Trophoblast cell (in vitro differentiated cells and primary cell): ENCODE data around the gene TNNI2.

Experiments
- DNase-seq, 2 donors: peaks; one replicate each; pipeline ENCODE4 v3.0.0-alpha.2; 2016
- H2AFZ ChIP-seq: 2 replicates; pipeline ENCODE4 v1.6.1; 2013; ENCODE audit warnings: low read length, moderate library complexity, mild to moderate bottlenecking; ENCODE audit not compliant: insufficient read depth, poor library complexity
- H2AK5ac ChIP-seq: 2 replicates; pipeline ENCODE4 v1.6.1; 2013; ENCODE audit warnings: mild to moderate bottlenecking, low read length
- H2BK120ac ChIP-seq: 2 replicates; pipeline ENCODE4 v1.6.1; 2013; ENCODE audit warnings: low read length, mild to moderate bottlenecking, moderate library complexity; ENCODE audit not compliant: insufficient read depth, poor library complexity
- H2BK12ac ChIP-seq: 2 replicates; pipeline ENCODE4 v1.6.1; 2013; ENCODE audit warnings: mild to moderate bottlenecking, low read length, moderate library complexity
- H2BK5ac ChIP-seq: 2 replicates; pipeline ENCODE4 v1.6.1; 2013; ENCODE audit warnings: low read length, low read depth, moderate library complexity, mild to moderate bottlenecking; ENCODE audit not compliant: poor library complexity
- H3K14ac ChIP-seq: 2 replicates; pipeline ENCODE4 v1.6.1; 2013; ENCODE audit warnings: mild to moderate bottlenecking, low read length
- H3K18ac ChIP-seq: 2 replicates; pipeline ENCODE4 v1.6.1; 2013; ENCODE audit warnings: mild to moderate bottlenecking, low read length
- H3K23ac ChIP-seq: 2 replicates; pipeline ENCODE4 v1.6.1; 2013; ENCODE audit warnings: low read length
- H3K27ac ChIP-seq: 2 replicates; pipeline ENCODE4 v1.5.1; 2013; ENCODE audit warnings: low read depth, mild to moderate bottlenecking, inconsistent platforms, low read length, moderate library complexity
- H3K27me3 ChIP-seq: 2 replicates; pipeline ENCODE4 v1.6.1; 2013; ENCODE audit warnings: inconsistent platforms, mild to moderate bottlenecking, low read length, moderate library complexity; ENCODE audit not compliant: insufficient read depth
- H3K36me3 ChIP-seq, 2 experiments: 1 replicate in 1 of 2; 2 replicates in 1 of 2; pipeline ENCODE4 v1.6.1; 2013; ENCODE audit warnings: low read length in 2 of 2, mild to moderate bottlenecking in 2 of 2, moderate library complexity in 1 of 2; ENCODE audit not compliant: insufficient read depth in 2 of 2, control insufficient read depth in 1 of 2
- H3K4ac ChIP-seq: 2 replicates; pipeline ENCODE4 v1.6.1; 2013; ENCODE audit warnings: low read depth, mild to moderate bottlenecking, low read length, moderate library complexity
- H3K4me1 ChIP-seq, 2 experiments: 1 replicate in 1 of 2; 2 replicates in 1 of 2; pipeline ENCODE4 v1.6.1; 2013; ENCODE audit warnings: low read length in 2 of 2, mild to moderate bottlenecking in 2 of 2, moderate library complexity in 1 of 2; ENCODE audit not compliant: insufficient read depth in 2 of 2, control insufficient read depth in 1 of 2
- H3K4me2 ChIP-seq: 2 replicates; pipeline ENCODE4 v1.6.1; 2013; ENCODE audit warnings: inconsistent platforms, mild to moderate bottlenecking, low read length, moderate library complexity
- H3K4me3 ChIP-seq: 2 replicates; pipeline ENCODE4 v1.5.1; 2013; ENCODE audit warnings: mild to moderate bottlenecking, low read depth, low read length, inconsistent platforms
- H3K79me1 ChIP-seq: one replicate; pipeline ENCODE4 v1.6.1; 2013; ENCODE audit warnings: low read length
- H3K79me2 ChIP-seq: 2 replicates; pipeline ENCODE4 v1.6.1; 2013; ENCODE audit warnings: low read length, mild to moderate bottlenecking; ENCODE audit not compliant: control insufficient read depth, insufficient read depth, poor library complexity
- H3K9ac ChIP-seq: 2 replicates; pipeline ENCODE4 v1.6.1; 2013; ENCODE audit warnings: mild to moderate bottlenecking, low read length
- H3K9me3 ChIP-seq: 2 replicates; pipeline ENCODE4 v1.6.1; 2013; ENCODE audit warnings: low read depth, mild to moderate bottlenecking, control low read depth, inconsistent platforms, low read length; ENCODE audit not compliant: insufficient read depth
- H4K12ac ChIP-seq: 2 replicates; pipeline ENCODE4 v1.6.1; 2013; ENCODE audit warnings: low read depth, mild to moderate bottlenecking, low read length, moderate library complexity
- H4K8ac ChIP-seq: 2 replicates; pipeline ENCODE4 v1.6.1; 2013; ENCODE audit warnings: low read depth, mild to moderate bottlenecking, low read length, moderate library complexity
- H4K91ac ChIP-seq: one replicate; pipeline ENCODE4 v1.6.1; 2013; ENCODE audit warnings: low read depth, mild to moderate bottlenecking, low read length, moderate library complexity
- WGBS: extraction: QIAGEN DNeasy Blood & Tissue Kit; methylation state at CpG from one replicate; pipeline ENCODE4 v1.1.7; 2013; ENCODE audit warnings: missing lambda C conversion rate; ENCODE audit not compliant: insufficient read length, insufficient coverage; ENCODE audit errors: extremely low coverage; 5-methylcytosine and 5-hydroxymethylcytosine counted together

Gene TNNI2

GRCh38 chr11:1815751-1816150 lies 23.0 kb upstream of the TNNI2 start:
- Histone ChIP-seq H3K4me3 (no peak overlapping the region), H3K27me3 (no peaks in the 10 kb centered on the region), H3K9ac (no peak overlapping the region), H3K4ac (no peak overlapping the region), H3K18ac (no peak overlapping the region), H2AFZ (no peak overlapping the region), H3K79me2 (no peaks in the 10 kb centered on the region), H2BK120ac (no peak overlapping the region), H2BK5ac (no peak overlapping the region), H4K8ac (no peak overlapping the region), H3K79me1 (no peaks in the 10 kb centered on the region), H4K91ac (no peak overlapping the region), H3K36me3 (no peaks in the 10 kb centered on the region), H3K4me1 (peaks cover 0 to 8% of the 10 kb centered on the region in 2 experiments), H3K14ac (no peak overlapping the region), H3K23ac (no peak overlapping the region), H2AK5ac (no peak overlapping the region), H3K4me2 (no peak overlapping the region), H3K27ac (no peak overlapping the region), H2BK12ac (no peak overlapping the region), H4K12ac (no peak overlapping the region), H3K9me3 (peaks cover 5% of the 10 kb centered on the region)
- WGBS: no CpG with 5 or more reads among the region's 7 CpGs
- DNase-seq: no peak

GRCh38 chr11:1817000-1817399 lies 21.8 kb upstream of the TNNI2 start:
- Histone ChIP-seq H2AK5ac (no peak overlapping the region), H3K9ac (no peak overlapping the region), H3K27ac (no peak overlapping the region), H3K79me1 (no peaks in the 10 kb centered on the region), H2BK12ac (no peak overlapping the region), H3K4ac (no peak overlapping the region), H3K14ac (no peak overlapping the region), H3K79me2 (no peaks in the 10 kb centered on the region), H3K36me3 (no peaks in the 10 kb centered on the region), H2AFZ (no peak overlapping the region), H2BK5ac (no peak overlapping the region), H3K4me3 (no peak overlapping the region), H4K91ac (no peak overlapping the region), H3K27me3 (no peaks in the 10 kb centered on the region), H4K12ac (no peak overlapping the region), H3K4me1 (peaks cover 0 to 11% of the 10 kb centered on the region in 2 experiments), H3K18ac (no peak overlapping the region), H2BK120ac (no peak overlapping the region), H3K4me2 (no peak overlapping the region), H4K8ac (no peak overlapping the region), H3K23ac (no peak overlapping the region), H3K9me3 (peaks cover 8% of the 10 kb centered on the region)
- DNase-seq: no peak
- no CpG with 5 or more reads among the region's 5 CpGs for WGBS

DNA sequence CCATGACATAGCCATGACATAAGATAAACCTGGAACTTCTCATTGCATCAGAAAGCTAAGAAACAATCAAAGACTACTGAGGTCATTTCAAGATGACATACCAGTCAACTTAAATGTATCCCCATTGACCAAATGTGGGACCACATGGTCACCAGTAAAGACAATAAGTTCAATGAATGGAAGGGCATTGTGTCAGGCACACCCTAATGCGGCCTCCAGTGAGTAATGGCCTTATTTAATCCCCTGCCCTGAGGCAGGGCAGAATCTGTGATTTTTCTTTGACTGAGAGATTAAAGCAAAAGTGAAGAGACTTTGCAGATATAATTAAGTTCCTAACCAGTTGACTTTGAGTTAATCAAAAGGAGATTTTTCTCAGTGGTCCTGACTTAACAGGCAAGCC lies 21.3 kb upstream of the TNNI2 start:
- H3K27ac ChIP-seq: no peak overlapping the region
- H3K27me3 ChIP-seq: no peaks in the 10 kb centered on the region
- H3K36me3 ChIP-seq: no peaks in the 10 kb centered on the region
- WGBS: no CpG with 5 or more reads among the region's 1 CpG
- DNase-seq: no peak
- no peaks in the 10 kb centered on the region for H3K79me2 ChIP-seq
- no peak overlapping the region for H3K18ac ChIP-seq
- no peak overlapping the region for H3K9ac ChIP-seq
- H4K91ac ChIP-seq: no peak overlapping the region
- peaks cover 8% of the 10 kb centered on the region for H3K9me3 ChIP-seq
- no peak overlapping the region for H4K8ac ChIP-seq
- H3K4me2 ChIP-seq: no peak overlapping the region
- H3K4me1 ChIP-seq: peaks cover 0 to 11% of the 10 kb centered on the region in 2 experiments
- H2BK5ac ChIP-seq: no peak overlapping the region
- H2AK5ac ChIP-seq: no peak overlapping the region
- H3K4me3 ChIP-seq: no peak overlapping the region
- no peak overlapping the region for H4K12ac ChIP-seq
- H3K4ac ChIP-seq: no peak overlapping the region
- no peak overlapping the region for H3K14ac ChIP-seq
- no peak overlapping the region for H3K23ac ChIP-seq
- no peak overlapping the region for H2BK12ac ChIP-seq
- H2BK120ac ChIP-seq: no peak overlapping the region
- H3K79me1 ChIP-seq: no peaks in the 10 kb centered on the region
- H2AFZ ChIP-seq: no peak overlapping the region

GRCh38 chr11:1819074-1819473 lies 19.7 kb upstream of the TNNI2 start:
- DNase-seq: no peak
- no CpG with 5 or more reads among the region's 3 CpGs for WGBS
- Histone ChIP-seq H4K12ac (no peak overlapping the region), H4K8ac (no peak overlapping the region), H3K4me3 (no peak overlapping the region), H3K79me2 (no peaks in the 10 kb centered on the region), H3K79me1 (no peaks in the 10 kb centered on the region), H3K9ac (no peak overlapping the region), H3K36me3 (no peaks in the 10 kb centered on the region), H3K27me3 (no peaks in the 10 kb centered on the region), H2BK120ac (no peak overlapping the region), H3K27ac (no peak overlapping the region), H2AFZ (no peak overlapping the region), H2BK5ac (no peak overlapping the region), H3K14ac (no peak overlapping the region), H2AK5ac (no peak overlapping the region), H3K9me3 (peaks cover 6% of the 10 kb centered on the region), H3K4ac (no peak overlapping the region), H3K18ac (no peak overlapping the region), H2BK12ac (no peak overlapping the region), H3K23ac (no peak overlapping the region), H3K4me2 (no peak overlapping the region), H4K91ac (no peak overlapping the region), H3K4me1 (peaks cover 0 to 11% of the 10 kb centered on the region in 2 experiments)
